Urothelium cell line (cell line): ENCODE data around the gene SNTA1.
"Not testable (repeated sequence)": the region's sequence is repeated elsewhere in the genome, so short reads cannot be mapped to it uniquely, and the experiment has no call there.

Experiments used
- DNase-seq: peaks from one replicate; pipeline ENCODE4 v3.0.0; 2011; ENCODE audit warnings: low spot score, mixed read lengths
- FAIRE-seq: peaks from 2 replicates; lab custom pipeline; 2011; peaks lifted over from hg19 to GRCh38; lab: Jason Lieb, UNC

SNTA1 gene

DNA sequence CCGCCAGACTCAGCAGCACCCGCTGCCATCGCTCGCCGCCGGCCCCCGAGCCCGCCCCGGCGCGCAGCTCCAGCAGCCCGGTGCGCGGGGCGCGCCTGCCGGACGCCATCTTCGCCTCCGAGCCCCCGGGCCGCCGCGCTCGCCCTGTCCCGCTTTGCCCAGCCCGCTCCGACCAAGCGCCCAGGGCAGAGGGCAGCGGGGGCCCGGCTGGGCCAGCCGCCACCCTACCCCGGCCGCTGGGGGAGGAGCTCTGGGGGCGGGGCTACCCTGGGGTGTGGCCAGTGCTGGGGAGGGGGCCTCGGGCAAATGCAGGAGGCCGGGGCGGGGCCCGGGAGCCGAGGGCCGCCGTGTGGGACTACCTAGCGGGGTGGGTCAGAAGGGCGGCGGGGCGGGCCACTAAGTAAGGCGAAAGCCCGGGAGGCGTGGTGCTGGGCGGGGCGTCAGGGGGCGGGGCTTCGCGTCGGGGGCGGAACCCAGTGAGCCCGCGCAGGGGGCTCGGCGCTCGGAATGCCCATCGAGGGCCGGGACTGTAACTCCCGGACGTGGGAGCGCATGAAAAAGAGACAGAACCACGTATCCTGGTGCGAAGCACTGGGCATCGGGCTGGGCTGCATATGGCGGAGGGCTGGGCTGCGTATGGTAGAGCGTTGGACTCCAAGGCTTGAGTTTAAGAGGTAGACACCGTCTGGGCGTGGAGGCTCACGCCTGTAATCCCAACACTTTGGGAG, at the start of gene SNTA1:
Gene SNTA1, minus strand, starts transcription at position 252 of the 728 bp plus-strand sequence. Its CDS starts 143 bp downstream, at position 109.
- FAIRE-seq, result no peak
- peak; percentile 100 for DNase-seq

DNA sequence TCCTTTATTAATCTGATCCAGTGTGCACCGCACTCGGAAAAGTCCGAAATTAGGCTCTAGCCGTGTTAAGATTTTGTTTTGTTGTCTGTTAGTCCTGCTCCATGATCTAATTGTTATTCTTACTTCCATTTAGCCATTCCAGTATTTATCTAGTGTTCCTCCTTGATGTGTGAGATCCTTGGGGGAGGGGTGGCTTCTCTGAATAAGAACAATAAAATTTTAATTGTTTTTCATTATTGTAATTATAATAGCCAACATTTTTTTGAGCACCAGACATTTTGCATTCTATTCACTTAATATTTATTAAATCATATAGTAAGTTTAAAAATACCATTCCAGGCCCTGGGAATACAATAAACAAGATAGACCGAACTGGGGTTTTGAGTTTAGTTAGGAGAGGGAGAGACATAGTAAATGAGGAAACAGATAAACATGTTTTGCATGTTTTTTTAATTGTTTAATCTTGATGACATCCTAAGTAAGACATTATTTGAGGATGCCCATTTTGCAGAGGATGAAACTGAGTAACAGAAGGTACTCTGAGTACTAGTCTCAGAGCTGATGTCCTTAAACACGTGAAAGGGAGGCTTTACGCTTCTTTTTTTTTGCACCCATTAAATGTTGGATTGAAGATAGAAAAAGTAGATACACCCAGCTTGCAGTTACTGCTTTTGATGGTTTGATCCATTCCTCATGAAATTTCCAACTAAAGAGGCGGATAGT, 47.5 kb upstream of the SNTA1 start:
- DNase-seq (no peak), FAIRE-seq (no peak)

GRCh38 chr20:33490023-33490933, 46.7 kb upstream of the SNTA1 start, which contains the start of gene CBFA2T2:
CBFA2T2 (plus strand) TSS chr20:33490096; CDS start chr20:33490268, 172 bp downstream.
- FAIRE-seq (no peak), DNase-seq (peak; percentile 80)

DNA sequence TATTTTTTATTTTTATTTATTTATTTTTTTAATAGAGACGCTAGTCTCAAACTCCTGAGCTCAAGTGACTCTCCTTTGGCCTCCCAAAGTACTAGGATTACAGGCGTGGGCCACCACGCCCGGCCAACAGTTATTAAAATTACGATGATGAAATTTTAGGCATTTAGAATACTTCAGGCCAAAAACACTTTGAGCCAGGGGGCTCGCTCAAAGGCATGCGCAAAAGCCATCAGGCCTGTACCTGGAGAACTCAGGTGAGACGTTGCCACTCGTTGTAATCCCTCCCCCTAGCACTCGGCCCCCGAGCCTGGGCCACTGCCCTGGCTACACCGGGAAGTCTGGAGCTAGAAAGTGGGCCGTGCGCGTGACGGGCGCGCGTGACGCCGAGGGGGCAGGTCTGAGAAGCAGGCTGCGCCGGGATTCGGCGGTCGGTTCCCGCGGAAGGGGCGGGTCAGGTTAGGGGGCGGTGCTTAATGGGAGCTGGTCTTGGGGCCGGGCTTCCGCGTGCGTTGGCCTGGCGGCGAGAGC, 46.0 kb upstream of the SNTA1 start:
- DNase-seq (peak; percentile 100), FAIRE-seq (peak; percentile 86)

- DNase-seq, FAIRE-seq: not testable (repeated sequence)
Measured at GRCh38 chr20:33488661-33489494, 45.3 kb upstream of the SNTA1 start.

GRCh38 chr20:33488201-33488600, 44.6 kb upstream of the SNTA1 start:
- no peak for DNase-seq
- FAIRE-seq, result no peak

DNA sequence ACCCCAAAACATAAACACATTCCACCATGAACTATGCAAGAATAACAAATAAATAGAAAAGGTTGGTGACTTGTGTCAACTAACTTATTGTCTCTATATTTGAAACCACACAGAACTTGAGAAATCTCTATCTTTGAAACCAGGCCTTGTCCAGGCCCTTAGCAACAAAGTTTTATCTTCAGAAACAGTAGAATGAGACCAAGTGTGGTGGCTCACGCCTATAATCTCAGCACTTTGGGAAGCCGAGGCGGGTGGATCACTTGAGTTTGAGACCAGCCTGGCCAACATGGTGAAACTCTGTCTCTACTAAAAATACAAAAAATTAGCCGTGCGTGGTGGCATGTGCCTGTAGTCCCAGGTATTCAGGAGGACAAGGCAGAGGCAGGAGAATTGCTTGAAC, 39.6 kb upstream of the SNTA1 start:
- DNase-seq, FAIRE-seq: not testable (repeated sequence)

- no peak for DNase-seq
- FAIRE-seq, result no peak
Measured at GRCh38 chr20:33482581-33482980, 39.0 kb upstream of the SNTA1 start.

GRCh38 chr20:33481431-33481941, 37.9 kb upstream of the SNTA1 start:
- no peak for DNase-seq
- FAIRE-seq, result no peak

DNA sequence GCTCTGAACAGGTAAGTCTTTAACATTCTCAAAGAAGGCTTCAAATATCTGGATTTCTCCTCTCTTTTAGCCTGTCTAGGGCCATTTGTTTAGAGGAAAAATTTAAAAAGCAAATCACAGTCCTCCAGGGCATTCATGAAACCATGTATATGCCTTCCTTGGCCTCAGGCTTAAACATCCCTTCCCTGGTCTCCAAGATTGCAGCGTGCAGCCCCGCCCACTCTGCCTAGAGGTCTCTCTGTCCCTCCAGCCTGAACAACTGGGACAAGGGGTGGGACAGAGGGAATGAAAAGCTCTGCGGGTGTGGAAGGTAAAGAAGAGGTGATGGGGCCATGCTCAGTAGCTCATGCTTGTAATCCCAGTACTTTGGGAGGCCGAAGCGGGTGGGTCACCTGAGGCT, 36.5 kb upstream of the SNTA1 start:
- DNase-seq (no peak), FAIRE-seq (no peak)

DNA sequence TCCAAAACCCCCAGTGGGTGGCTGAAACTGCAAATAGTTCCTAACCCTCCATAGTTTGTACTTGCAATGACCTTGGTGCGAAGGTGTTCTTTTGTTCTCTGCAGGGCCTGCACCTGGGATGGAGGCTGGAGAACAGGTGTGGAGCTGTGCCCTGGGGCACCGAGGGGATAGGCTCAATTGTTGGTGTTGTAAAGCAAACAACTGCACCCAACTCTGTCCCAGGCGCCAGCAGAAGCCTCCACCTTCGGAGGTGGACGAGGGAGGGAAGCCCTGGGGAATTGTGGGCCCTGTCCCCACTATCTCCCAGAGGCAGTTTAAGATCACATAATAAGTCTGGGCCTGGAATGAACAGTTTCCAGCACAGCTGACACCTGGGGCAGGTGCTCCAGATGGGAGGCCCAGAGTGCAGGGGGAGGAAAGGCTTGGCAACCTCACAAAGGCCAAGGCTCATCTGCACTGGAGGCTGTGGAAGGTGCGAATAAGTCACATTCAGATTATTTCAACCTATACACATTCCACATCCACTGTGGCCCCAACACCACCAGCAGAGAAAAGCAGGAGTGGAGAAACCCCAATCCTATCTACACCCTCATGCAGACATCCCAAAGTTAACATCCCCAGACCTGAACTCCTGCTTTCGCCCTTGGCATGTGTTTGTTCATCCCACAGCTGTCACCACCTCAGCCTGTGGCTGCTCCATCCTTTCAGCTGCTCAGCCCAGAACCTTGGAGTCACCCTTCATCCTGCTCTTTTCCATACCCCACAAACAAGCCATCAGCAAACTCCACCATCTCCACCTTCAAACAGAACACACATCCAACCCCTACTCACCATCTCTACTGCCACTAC, 34.0 kb upstream of the SNTA1 start:
- FAIRE-seq (no peak), DNase-seq (no peak)

- DNase-seq (no peak), FAIRE-seq (no peak)
Measured at GRCh38 chr20:33475381-33476152, 32.0 kb upstream of the SNTA1 start.

- no peak for FAIRE-seq
- DNase-seq, result no peak
Measured at GRCh38 chr20:33474963-33475362, 31.4 kb upstream of the SNTA1 start.

DNA sequence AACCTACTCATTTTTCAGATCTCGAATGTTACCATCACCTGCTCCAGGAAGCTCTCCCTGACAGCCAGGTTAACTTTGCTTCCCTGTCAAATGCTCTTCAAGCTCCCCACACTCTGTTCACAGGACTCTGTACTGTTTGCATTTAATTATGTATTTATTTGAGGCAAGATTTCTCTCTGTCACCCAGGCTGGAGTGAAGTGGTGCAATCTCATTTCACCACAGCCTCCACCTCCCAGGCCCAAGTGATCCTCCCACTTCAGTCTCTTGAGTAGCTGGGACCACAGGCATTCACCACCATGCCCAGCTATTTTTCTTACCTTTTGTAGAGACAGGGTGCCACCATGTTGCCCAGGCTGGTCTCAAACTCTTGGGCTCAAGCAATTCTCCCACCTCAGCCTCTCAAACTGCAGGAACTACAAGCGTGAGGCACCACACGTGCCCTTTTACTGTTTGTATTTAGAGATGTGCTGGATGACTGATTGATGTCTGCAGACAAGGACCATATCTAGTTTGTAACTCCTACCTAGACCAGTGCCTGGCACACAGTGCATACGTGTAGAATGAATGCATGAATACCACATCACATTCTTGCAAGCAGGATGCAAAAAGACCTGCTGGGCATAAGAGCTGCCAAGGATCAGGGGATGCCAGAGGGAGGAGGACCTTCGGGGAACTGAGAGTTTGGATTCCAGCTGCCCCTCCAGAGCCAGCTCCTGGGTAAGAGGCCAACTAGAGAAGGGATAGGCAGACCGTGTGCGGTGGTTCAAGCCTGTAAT, 30.7 kb upstream of the SNTA1 start:
- DNase-seq (no peak), FAIRE-seq (no peak)

GRCh38 chr20:33472868-33473435, 29.4 kb upstream of the SNTA1 start:
- no peak for FAIRE-seq
- no peak for DNase-seq

- no peak for DNase-seq
- FAIRE-seq, result no peak
Measured at GRCh38 chr20:33470866-33471265, 27.3 kb upstream of the SNTA1 start.

- DNase-seq (no peak), FAIRE-seq (no peak)
Measured at GRCh38 chr20:33470457-33470856, 26.9 kb upstream of the SNTA1 start.
